ENCODE results near the gene RNF224.

GRCh38 chr9:137205126-137206069, 21.9 kb upstream of the RNF224 start, which contains the start of the genes NDOR1 and TMEM203:
- TF ChIP-seq CTCF (IDR thresholded peaks at IDR 0.05; ENCODE audit: insufficient read depth, low read depth, low read length) (no peak), EZH2 (IDR thresholded peaks at IDR 0.05; ENCODE audit: insufficient read depth, low read length) (no peak)
